ENCODE measurements around the gene CLPTM1.

- TF ChIP-seq, protein P1, sequence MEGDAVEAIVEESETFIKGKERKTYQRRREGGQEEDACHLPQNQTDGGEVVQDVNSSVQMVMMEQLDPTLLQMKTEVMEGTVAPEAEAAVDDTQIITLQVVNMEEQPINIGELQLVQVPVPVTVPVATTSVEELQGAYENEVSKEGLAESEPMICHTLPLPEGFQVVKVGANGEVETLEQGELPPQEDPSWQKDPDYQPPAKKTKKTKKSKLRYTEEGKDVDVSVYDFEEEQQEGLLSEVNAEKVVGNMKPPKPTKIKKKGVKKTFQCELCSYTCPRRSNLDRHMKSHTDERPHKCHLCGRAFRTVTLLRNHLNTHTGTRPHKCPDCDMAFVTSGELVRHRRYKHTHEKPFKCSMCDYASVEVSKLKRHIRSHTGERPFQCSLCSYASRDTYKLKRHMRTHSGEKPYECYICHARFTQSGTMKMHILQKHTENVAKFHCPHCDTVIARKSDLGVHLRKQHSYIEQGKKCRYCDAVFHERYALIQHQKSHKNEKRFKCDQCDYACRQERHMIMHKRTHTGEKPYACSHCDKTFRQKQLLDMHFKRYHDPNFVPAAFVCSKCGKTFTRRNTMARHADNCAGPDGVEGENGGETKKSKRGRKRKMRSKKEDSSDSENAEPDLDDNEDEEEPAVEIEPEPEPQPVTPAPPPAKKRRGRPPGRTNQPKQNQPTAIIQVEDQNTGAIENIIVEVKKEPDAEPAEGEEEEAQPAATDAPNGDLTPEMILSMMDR (conservative IDR thresholded peaks at IDR 0.05; ENCODE audit: low read depth, low read length): no peak
- TF ChIP-seq EZH2 (IDR thresholded peaks at IDR 0.05; ENCODE audit: low read length, unreplicated experiment): no peak
These were observed 75.6 kb downstream of the CLPTM1 start for GRCh38 chr19:45030825-45031224.

Data from PC-3 (cell line).